RWPE1 (cell line): ENCODE data around the gene C6orf62.
"Not testable (repeated sequence)": the region's sequence is repeated elsewhere in the genome, so short reads cannot be mapped to it uniquely, and the experiment has no call there.

Source experiments
- CTCF ChIA-PET: fragments of 350-600 bp; sonication (Branson Sonifier 250); formaldehyde crosslinking; extraction: SDS; loops from one replicate; lab custom pipeline; 2021; lab: Yijun Ruan, JAX
- POLR2A ChIA-PET: fragments of 400-600 bp; formaldehyde crosslinking; extraction: SDS; loops from one replicate; lab custom pipeline; 2020; ENCODE audit warnings: antibody characterized with exemption; ENCODE audit not compliant: low non-redundant PET; lab: Yijun Ruan, JAX
- DNase-seq: peaks from one replicate; pipeline ENCODE4 v3.0.0; 2012; ENCODE audit warnings: low spot score
- H3K27ac ChIP-seq: fragments of 450-650 bp; 2 replicates; pipeline ENCODE4 v1.5.1; 2017
- CTCF ChIP-seq: fragments of 450-650 bp; conservative IDR thresholded peaks from 2 replicates; pipeline ENCODE4 v1.5.1; 2017; ENCODE audit warnings: low read depth, mild to moderate bottlenecking

The C6orf62 gene

DNA sequence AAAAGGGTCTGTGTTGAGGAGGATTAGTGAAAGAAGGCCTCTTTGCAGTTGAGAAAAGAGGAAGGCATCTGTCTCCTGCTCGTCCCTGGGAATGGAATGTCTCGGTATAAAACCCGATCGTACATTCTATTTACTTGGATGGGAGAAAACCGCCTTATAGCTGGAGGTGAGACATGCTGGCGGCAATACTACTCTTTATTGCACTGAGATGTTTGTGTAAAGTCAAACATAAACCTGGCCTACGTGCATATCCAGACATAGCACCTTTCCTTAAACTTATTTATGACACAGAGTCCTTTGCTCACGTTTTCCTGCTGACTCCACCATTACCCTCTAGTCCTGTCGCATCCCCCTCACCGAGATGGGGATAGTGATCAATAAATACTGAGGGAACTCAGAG lies 56.7 kb downstream of the C6orf62 start:
- TF ChIP-seq CTCF, result no peak
- H3K27ac ChIP-seq, result no peak overlapping the region
- POLR2A ChIA-PET, result no interaction called here
- no peak for DNase-seq
- CTCF ChIA-PET, result no interaction called here

DNA sequence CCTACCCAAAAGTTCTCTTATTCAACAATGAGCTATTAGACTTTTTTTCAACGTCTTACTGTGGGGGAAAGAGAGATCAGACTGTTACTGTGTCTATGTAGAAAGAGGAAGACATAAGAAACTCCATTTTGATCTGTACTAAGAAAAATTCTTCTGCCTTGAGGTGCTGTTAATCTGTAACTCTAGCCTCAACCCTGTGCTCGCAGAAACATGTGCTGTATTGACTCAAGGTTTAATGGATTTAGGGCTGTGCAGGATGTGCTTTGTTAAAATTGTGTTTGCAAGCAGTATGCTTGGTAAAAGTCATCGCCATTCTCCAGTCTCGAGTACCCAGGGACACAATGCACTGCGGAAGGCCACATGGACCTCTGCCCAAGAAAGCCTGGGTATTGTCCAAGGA lies 57.2 kb downstream of the C6orf62 start:
- DNase-seq, POLR2A ChIA-PET, H3K27ac ChIP-seq, CTCF ChIA-PET: not testable (repeated sequence)

DNA sequence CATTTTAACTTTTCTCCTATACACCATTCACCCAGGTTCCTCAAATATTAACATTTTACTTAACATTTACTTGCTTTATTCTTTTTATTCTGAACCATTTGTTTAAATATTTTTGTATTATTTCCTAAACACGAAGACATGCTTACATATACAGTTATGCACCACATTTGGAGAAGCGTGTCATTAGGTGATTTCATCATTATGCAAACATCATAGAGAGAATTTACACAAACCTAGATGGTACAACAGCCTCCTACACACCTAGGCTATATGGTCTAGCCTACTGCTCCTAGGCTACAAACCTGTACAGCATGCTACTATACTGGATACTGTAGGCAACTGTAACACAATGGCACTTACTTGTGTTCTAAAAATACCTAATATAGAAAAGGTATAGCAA lies 58.8 kb downstream of the C6orf62 start:
- no peak for TF ChIP-seq CTCF
- DNase-seq, result no peak
- CTCF ChIA-PET, result no interaction called here
- H3K27ac ChIP-seq, result no peak overlapping the region
- POLR2A ChIA-PET, result no interaction called here

GRCh38 chr6:24659561-24659960 lies 59.4 kb downstream of the C6orf62 start:
- CTCF ChIA-PET, result no interaction called here
- no peak overlapping the region for H3K27ac ChIP-seq
- POLR2A ChIA-PET, result no interaction called here
- no peak for DNase-seq
- no peak for TF ChIP-seq CTCF

- ChIA-PET CTCF (no interaction called here), POLR2A (no interaction called here)
- DNase-seq, result no peak
- no peak for TF ChIP-seq CTCF
- no peak overlapping the region for H3K27ac ChIP-seq
Measured at GRCh38 chr6:24658573-24659560, 60.1 kb downstream of the C6orf62 start.

DNA sequence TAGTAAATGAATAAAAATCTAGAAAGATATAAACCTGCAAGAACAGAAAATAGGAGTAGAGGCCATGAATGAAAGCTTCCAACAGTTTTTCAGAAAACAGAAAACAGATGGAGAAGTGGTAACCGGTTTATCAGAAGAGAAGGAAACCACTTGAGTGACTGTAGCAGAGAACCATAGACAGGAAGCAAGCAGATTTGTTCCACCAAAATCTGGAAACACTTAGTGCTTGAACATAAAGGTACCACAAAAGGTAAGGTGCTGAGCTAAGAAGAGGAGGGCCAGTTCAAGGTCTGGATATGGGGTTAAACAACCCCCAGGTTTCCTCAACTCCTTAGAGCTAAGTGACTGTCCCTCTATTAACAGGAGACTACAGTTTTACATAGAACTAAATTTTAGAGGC lies 63.7 kb downstream of the C6orf62 start:
- ChIA-PET CTCF (interaction anchor here (0.6 kb wide), 1 partner anchor 1379 kb away, joined by 3 read pairs; no protein-coding TSS in a partner anchor), POLR2A (no interaction called here)
- TF ChIP-seq CTCF, result no peak
- DNase-seq, result no peak
- no peak overlapping the region for H3K27ac ChIP-seq
